Measurements from ENCODE around the gene MPHOSPH9.

MPHOSPH9 gene

GRCh38 chr12:123237646-123238329, 4.8 kb upstream of the MPHOSPH9 start:
- no peak for TF ChIP-seq CEBPB (IDR thresholded peaks at IDR 0.05)
- TF ChIP-seq EP300 (IDR thresholded peaks at IDR 0.05; ENCODE audit: borderline replicate concordance): no peak
- TF ChIP-seq, protein P1, sequence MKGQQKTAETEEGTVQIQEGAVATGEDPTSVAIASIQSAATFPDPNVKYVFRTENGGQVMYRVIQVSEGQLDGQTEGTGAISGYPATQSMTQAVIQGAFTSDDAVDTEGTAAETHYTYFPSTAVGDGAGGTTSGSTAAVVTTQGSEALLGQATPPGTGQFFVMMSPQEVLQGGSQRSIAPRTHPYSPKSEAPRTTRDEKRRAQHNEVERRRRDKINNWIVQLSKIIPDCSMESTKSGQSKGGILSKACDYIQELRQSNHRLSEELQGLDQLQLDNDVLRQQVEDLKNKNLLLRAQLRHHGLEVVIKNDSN (IDR thresholded peaks at IDR 0.05): no peak
- TF ChIP-seq YY1 (IDR thresholded peaks at IDR 0.05; ENCODE audit: low read depth): no peak
- peak; percentile 79 for TF ChIP-seq RAD21 (IDR thresholded peaks at IDR 0.05; ENCODE audit: low read depth)
- TF ChIP-seq, protein P2, sequence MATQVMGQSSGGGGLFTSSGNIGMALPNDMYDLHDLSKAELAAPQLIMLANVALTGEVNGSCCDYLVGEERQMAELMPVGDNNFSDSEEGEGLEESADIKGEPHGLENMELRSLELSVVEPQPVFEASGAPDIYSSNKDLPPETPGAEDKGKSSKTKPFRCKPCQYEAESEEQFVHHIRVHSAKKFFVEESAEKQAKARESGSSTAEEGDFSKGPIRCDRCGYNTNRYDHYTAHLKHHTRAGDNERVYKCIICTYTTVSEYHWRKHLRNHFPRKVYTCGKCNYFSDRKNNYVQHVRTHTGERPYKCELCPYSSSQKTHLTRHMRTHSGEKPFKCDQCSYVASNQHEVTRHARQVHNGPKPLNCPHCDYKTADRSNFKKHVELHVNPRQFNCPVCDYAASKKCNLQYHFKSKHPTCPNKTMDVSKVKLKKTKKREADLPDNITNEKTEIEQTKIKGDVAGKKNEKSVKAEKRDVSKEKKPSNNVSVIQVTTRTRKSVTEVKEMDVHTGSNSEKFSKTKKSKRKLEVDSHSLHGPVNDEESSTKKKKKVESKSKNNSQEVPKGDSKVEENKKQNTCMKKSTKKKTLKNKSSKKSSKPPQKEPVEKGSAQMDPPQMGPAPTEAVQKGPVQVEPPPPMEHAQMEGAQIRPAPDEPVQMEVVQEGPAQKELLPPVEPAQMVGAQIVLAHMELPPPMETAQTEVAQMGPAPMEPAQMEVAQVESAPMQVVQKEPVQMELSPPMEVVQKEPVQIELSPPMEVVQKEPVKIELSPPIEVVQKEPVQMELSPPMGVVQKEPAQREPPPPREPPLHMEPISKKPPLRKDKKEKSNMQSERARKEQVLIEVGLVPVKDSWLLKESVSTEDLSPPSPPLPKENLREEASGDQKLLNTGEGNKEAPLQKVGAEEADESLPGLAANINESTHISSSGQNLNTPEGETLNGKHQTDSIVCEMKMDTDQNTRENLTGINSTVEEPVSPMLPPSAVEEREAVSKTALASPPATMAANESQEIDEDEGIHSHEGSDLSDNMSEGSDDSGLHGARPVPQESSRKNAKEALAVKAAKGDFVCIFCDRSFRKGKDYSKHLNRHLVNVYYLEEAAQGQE (IDR thresholded peaks at IDR 0.05; ENCODE audit: low read depth): no peak
- TF ChIP-seq EGR1 (IDR thresholded peaks at IDR 0.05): no peak

- TF ChIP-seq FOXM1 (IDR thresholded peaks at IDR 0.05; ENCODE audit: borderline replicate concordance, low read depth) (no peak), TAF1 (IDR thresholded peaks at IDR 0.05; ENCODE audit: low read depth) (peak; percentile 34; the same call in 1 of the 2 replicates)
Measured at GRCh38 chr12:123233505-123234308, 766 bp upstream of the MPHOSPH9 start.

- TF ChIP-seq, protein P1 (IDR thresholded peaks at IDR 0.05): no peak
- TF ChIP-seq RAD21 (IDR thresholded peaks at IDR 0.05; ENCODE audit: low read depth) (no peak), EGR1 (IDR thresholded peaks at IDR 0.05) (no peak), TEAD4 (IDR thresholded peaks at IDR 0.05) (no peak), YY1 (IDR thresholded peaks at IDR 0.05; ENCODE audit: low read depth) (peak; percentile 40)
Measured at GRCh38 chr12:123232472-123232806, 502 bp downstream of the MPHOSPH9 start.

GRCh38 chr12:123231931-123232330, 1.0 kb downstream of the MPHOSPH9 start:
- TF ChIP-seq, protein P2 (IDR thresholded peaks at IDR 0.05; ENCODE audit: low read depth): no peak
- TF ChIP-seq TCF12 (IDR thresholded peaks at IDR 0.05; ENCODE audit: low read depth) (no peak), RAD21 (IDR thresholded peaks at IDR 0.05; ENCODE audit: low read depth) (no peak)

- TF ChIP-seq, protein P2 (IDR thresholded peaks at IDR 0.05; ENCODE audit: low read depth): no peak
- no peak for TF ChIP-seq EP300 (IDR thresholded peaks at IDR 0.05; ENCODE audit: borderline replicate concordance)
- no peak for TF ChIP-seq EGR1 (IDR thresholded peaks at IDR 0.05)
Measured at GRCh38 chr12:123229051-123229450, 3.9 kb downstream of the MPHOSPH9 start.

DNA sequence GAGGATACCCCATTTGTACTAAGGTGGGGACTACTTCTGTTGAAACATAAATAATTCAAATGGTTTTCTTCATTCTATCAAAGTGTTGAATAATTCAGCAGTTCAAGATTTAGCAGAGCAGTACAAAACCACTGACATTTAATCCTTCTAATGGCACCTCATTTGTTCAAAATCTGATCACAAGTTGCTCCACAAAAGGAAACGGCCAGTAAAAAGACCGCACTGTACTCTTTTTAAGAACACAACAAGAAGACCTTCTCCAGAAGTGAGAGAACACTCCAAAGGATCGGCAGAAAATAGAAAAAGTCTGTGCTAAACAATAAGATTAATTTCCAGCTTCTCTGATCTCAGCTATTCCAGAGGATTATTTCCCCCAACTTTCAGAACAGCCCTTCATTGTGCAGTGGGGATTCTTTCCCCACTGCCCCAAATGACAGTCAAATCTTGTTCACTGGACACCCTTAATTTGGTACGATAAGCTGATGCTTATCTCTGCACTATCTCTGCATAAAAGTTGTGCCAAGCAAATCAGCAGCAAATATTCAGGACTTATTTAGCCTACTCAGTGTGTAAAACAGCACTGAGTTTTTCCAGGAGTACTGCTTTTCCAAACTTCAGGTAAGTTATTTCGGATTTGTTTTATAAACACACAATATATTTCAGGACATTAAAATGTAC, 5.2 kb downstream of the MPHOSPH9 start:
- TF ChIP-seq YY1 (IDR thresholded peaks at IDR 0.05; ENCODE audit: low read depth) (no peak), CEBPB (IDR thresholded peaks at IDR 0.05) (no peak), MAX (IDR thresholded peaks at IDR 0.05) (no peak), EP300 (IDR thresholded peaks at IDR 0.05; ENCODE audit: borderline replicate concordance) (no peak), EGR1 (IDR thresholded peaks at IDR 0.05) (no peak), FOXM1 (IDR thresholded peaks at IDR 0.05; ENCODE audit: borderline replicate concordance, low read depth) (no peak), CREB1 (IDR thresholded peaks at IDR 0.05; ENCODE audit: low read depth) (no peak), TEAD4 (IDR thresholded peaks at IDR 0.05) (no peak), TAF1 (IDR thresholded peaks at IDR 0.05; ENCODE audit: low read depth) (no peak), ZBTB7A (IDR thresholded peaks at IDR 0.05; ENCODE audit: low read depth) (no peak), RAD21 (IDR thresholded peaks at IDR 0.05; ENCODE audit: low read depth) (no peak), TCF12 (IDR thresholded peaks at IDR 0.05; ENCODE audit: low read depth) (no peak), NFIC (IDR thresholded peaks at IDR 0.05) (no peak)
- TF ChIP-seq, protein P1 (IDR thresholded peaks at IDR 0.05): no peak
- TF ChIP-seq, protein P2 (IDR thresholded peaks at IDR 0.05; ENCODE audit: low read depth): no peak
